Caco-2 (cell line): Measurements from ENCODE around the gene NOL4L. TPM values are rescaled to one million over a fixed set of nuclear protein-coding genes. Genes with fewer than 3 reads are reported as not detected.

Experiments
- BruUV-seq: library from RNA; stranded (reverse); fragments of 400-500 nt; replicated peaks from 2 replicates; lab custom pipeline; 2021; lab: Mats Ljungman, UMichigan
- CTCF ChIA-PET: fragments of 300-600 bp; sonication (Branson Sonifier 250); formaldehyde crosslinking; loops from one replicate; lab custom pipeline; 2022; ENCODE audit warnings: antibody characterized with exemption; lab: Charles Lee
- POLR2A ChIA-PET: fragments of 300-600 bp; sonication (Branson Sonifier 250); formaldehyde crosslinking; loops from one replicate; lab custom pipeline; 2022; ENCODE audit warnings: antibody characterized with exemption; lab: Charles Lee
- DNase-seq, 2 experiments: peaks; one replicate each; pipeline versions ENCODE4 v3.0.0 to v3.0.0-alpha.2; 2020 to 2022
- H3K27me3 ChIP-seq: replicated peaks from 2 replicates; pipeline ENCODE4 v1.6.0; 2011; ENCODE audit warnings: low read length; ENCODE audit not compliant: control insufficient read depth, insufficient read depth
- H3K36me3 ChIP-seq: 2 replicates; pipeline ENCODE4 v1.5.1; 2011; ENCODE audit warnings: low read length; ENCODE audit not compliant: control insufficient read depth, insufficient read depth
- H3K4me1 ChIP-seq: fragments of 250-450 bp; sonication (Bioruptor Pico); 2 replicates; pipeline ENCODE4 v1.5.1; 2020; ENCODE audit warnings: mild to moderate bottlenecking
- H3K4me3 ChIP-seq: 2 replicates; pipeline ENCODE4 v1.5.1; 2011; ENCODE audit warnings: low read depth, mild to moderate bottlenecking, control low read depth, low read length
- H3K9me3 ChIP-seq: fragments of 250-450 bp; sonication (Bioruptor Pico); 2 replicates; pipeline ENCODE4 v1.5.1; 2020; ENCODE audit warnings: mild to moderate bottlenecking, moderate library complexity
- H3K27ac Mint-ChIP-seq: one replicate; pipeline ENCODE4 v1.8.0; 2022; ENCODE audit warnings: mixed read lengths; ENCODE audit not compliant: unreplicated experiment
- H3K27me3 Mint-ChIP-seq: one replicate; pipeline ENCODE4 v1.8.0; 2022; ENCODE audit warnings: mixed read lengths; ENCODE audit not compliant: insufficient read depth, unreplicated experiment
- H3K36me3 Mint-ChIP-seq: one replicate; pipeline ENCODE4 v1.8.0; 2022; ENCODE audit warnings: mild to moderate bottlenecking, mixed read lengths; ENCODE audit not compliant: insufficient read depth, unreplicated experiment
- H3K4me1 Mint-ChIP-seq: one replicate; pipeline ENCODE4 v1.8.0; 2022; ENCODE audit warnings: low read depth, mixed read lengths; ENCODE audit not compliant: unreplicated experiment
- H3K4me3 Mint-ChIP-seq: one replicate; pipeline ENCODE4 v1.8.0; 2022; ENCODE audit warnings: mild to moderate bottlenecking, moderate library complexity, mixed read lengths; ENCODE audit not compliant: unreplicated experiment
- H3K9me3 Mint-ChIP-seq: one replicate; pipeline ENCODE4 v1.8.0; 2022; ENCODE audit warnings: mixed read lengths; ENCODE audit not compliant: unreplicated experiment
- intact Hi-C: fragments of 100-400 bp; cut with micrococcal nuclease; formaldehyde crosslinking; loops from one replicate; pipeline ENCODE4 v1.10.0; 2022; ENCODE audit not compliant: unreplicated experiment
- total RNA-seq: library from RNA; stranded (reverse); gene quantifications from 2 replicates; pipeline ENCODE4 v1.2.3, GENCODE V29; 2022
- TF ChIP-seq, protein P1 (sequence below), 2 experiments: fragments of 200-600 bp in 1 of 2; IDR thresholded peaks; 1 replicate in 1 of 2; 2 replicates in 1 of 2; pipeline versions ENCODE4 v1.5.1 to v1.8.0; 2011 to 2022; ENCODE audit warnings: antibody characterized with exemption in 1 of 2, control low read depth in 1 of 2, inconsistent platforms in 1 of 2, low read depth in 1 of 2, low read length in 1 of 2, mild to moderate bottlenecking in 1 of 2, moderate library complexity in 1 of 2; ENCODE audit not compliant: insufficient read depth in 1 of 2, severe bottlenecking in 1 of 2, unreplicated experiment in 1 of 2

Gene NOL4L
- total RNA-seq, 1 experiment from 2014 or later, result 80.9 TPM

DNA sequence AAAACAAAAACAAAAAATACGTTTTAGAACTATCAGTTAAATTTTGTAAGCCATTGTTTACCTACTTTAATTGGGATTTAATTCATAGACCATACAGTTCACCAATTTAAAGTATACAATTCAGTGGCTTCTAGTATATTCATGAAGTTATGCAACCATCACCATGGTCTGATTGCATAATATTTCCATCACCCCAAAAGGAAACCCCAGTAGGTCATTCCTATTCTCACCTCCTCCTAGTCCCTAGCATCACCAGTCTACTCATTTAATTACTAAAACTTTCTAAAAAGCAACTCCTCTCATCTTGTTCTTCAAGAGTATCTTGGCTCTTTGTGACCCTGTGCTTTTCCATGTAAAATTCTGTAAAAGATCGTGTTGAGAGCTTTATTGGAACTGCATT is 166.8 kb downstream of the NOL4L start:
- CTCF ChIA-PET, result no interaction called here
- no peaks in the 10 kb centered on the region for H3K4me1 ChIP-seq
- POLR2A ChIA-PET, result interaction anchor here (0.6 kb wide), 1 partner anchor 265 kb away, joined by 14 read pairs; no protein-coding TSS in a partner anchor
- H3K4me3 ChIP-seq, result no peak overlapping the region
- H3K4me1 Mint-ChIP-seq, result peaks cover 13% of the 10 kb centered on the region
- BruUV-seq, result no TSS peak
- H3K9me3 ChIP-seq, result no peaks in the 10 kb centered on the region
- no peak for DNase-seq
- no peak overlapping the region for H3K27ac Mint-ChIP-seq
- intact Hi-C loops, result no loop called here
- no peaks in the 10 kb centered on the region for H3K27me3 Mint-ChIP-seq
- H3K36me3 ChIP-seq, result no peaks in the 10 kb centered on the region
- TF ChIP-seq, protein P1, sequence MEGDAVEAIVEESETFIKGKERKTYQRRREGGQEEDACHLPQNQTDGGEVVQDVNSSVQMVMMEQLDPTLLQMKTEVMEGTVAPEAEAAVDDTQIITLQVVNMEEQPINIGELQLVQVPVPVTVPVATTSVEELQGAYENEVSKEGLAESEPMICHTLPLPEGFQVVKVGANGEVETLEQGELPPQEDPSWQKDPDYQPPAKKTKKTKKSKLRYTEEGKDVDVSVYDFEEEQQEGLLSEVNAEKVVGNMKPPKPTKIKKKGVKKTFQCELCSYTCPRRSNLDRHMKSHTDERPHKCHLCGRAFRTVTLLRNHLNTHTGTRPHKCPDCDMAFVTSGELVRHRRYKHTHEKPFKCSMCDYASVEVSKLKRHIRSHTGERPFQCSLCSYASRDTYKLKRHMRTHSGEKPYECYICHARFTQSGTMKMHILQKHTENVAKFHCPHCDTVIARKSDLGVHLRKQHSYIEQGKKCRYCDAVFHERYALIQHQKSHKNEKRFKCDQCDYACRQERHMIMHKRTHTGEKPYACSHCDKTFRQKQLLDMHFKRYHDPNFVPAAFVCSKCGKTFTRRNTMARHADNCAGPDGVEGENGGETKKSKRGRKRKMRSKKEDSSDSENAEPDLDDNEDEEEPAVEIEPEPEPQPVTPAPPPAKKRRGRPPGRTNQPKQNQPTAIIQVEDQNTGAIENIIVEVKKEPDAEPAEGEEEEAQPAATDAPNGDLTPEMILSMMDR (IDR thresholded peaks at IDR 0.05; ENCODE audit: insufficient read depth in 1 of 2, low read depth in 1 of 2, low read length in 1 of 2, severe bottlenecking in 1 of 2, unreplicated experiment in 1 of 2), result no peak
- no peaks in the 10 kb centered on the region for H3K9me3 Mint-ChIP-seq
- H3K4me3 Mint-ChIP-seq, result no peak overlapping the region
- H3K36me3 Mint-ChIP-seq, result peaks cover 43% of the 10 kb centered on the region
- no peaks in the 10 kb centered on the region for H3K27me3 ChIP-seq

GRCh38 chr20:32416206-32416605 is 168.9 kb downstream of the NOL4L start:
- H3K9me3 Mint-ChIP-seq, result no peaks in the 10 kb centered on the region
- Histone ChIP-seq H3K9me3 (no peaks in the 10 kb centered on the region), H3K4me1 (no peaks in the 10 kb centered on the region), H3K4me3 (no peak overlapping the region), H3K27me3 (no peaks in the 10 kb centered on the region), H3K36me3 (no peaks in the 10 kb centered on the region)
- CTCF ChIA-PET, result no interaction called here
- no peaks in the 10 kb centered on the region for H3K27me3 Mint-ChIP-seq
- TF ChIP-seq, protein P1 (IDR thresholded peaks at IDR 0.05; ENCODE audit: insufficient read depth in 1 of 2, low read depth in 1 of 2, low read length in 1 of 2, severe bottlenecking in 1 of 2, unreplicated experiment in 1 of 2), result no peak
- H3K27ac Mint-ChIP-seq, result no peak overlapping the region
- intact Hi-C loops, result no loop called here
- H3K36me3 Mint-ChIP-seq, result peaks cover 44% of the 10 kb centered on the region
- H3K4me3 Mint-ChIP-seq, result no peak overlapping the region
- DNase-seq, result no peak
- BruUV-seq, result no TSS peak
- POLR2A ChIA-PET, result interaction anchor here (0.6 kb wide), 2 partner anchors 13 to 344 kb away, joined by 3 to 7 read pairs; no protein-coding TSS in a partner anchor
- H3K4me1 Mint-ChIP-seq, result peaks cover 13% of the 10 kb centered on the region

DNA sequence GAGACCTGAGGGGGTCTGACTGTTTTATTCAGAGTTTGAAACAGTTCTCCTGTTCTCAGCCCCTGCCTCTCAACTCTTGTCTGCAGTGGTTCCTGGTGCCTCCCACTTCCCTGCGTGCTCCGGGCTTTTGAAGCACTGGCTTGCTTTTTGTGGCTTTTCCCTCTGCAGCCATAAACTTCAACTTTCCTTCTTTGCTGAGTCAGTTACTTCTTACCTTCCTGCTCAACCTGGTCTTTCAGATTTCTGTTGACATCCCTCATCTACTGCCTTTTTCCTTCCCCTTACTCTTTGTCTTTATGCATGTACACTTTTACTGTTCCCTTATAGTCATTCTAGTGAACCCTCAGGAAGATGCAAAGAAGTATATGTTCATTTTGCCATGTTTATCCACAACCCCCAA is 169.6 kb downstream of the NOL4L start:
- Mint-ChIP-seq H3K4me3 (no peak overlapping the region), H3K9me3 (no peaks in the 10 kb centered on the region), H3K4me1 (peaks cover 13% of the 10 kb centered on the region), H3K27me3 (no peaks in the 10 kb centered on the region), H3K36me3 (peaks cover 38% of the 10 kb centered on the region), H3K27ac (no peak overlapping the region)
- Histone ChIP-seq H3K4me1 (no peaks in the 10 kb centered on the region), H3K36me3 (no peaks in the 10 kb centered on the region), H3K9me3 (no peaks in the 10 kb centered on the region), H3K4me3 (no peak overlapping the region), H3K27me3 (no peaks in the 10 kb centered on the region)
- ChIA-PET POLR2A (no interaction called here), CTCF (no interaction called here)
- TF ChIP-seq, protein P1 (IDR thresholded peaks at IDR 0.05; ENCODE audit: insufficient read depth in 1 of 2, low read depth in 1 of 2, low read length in 1 of 2, severe bottlenecking in 1 of 2, unreplicated experiment in 1 of 2), result no peak
- DNase-seq, result no peak
- no TSS peak for BruUV-seq
- intact Hi-C loops, result no loop called here
